ENCODE results near the gene FILIP1L.

The FILIP1L gene

DNA sequence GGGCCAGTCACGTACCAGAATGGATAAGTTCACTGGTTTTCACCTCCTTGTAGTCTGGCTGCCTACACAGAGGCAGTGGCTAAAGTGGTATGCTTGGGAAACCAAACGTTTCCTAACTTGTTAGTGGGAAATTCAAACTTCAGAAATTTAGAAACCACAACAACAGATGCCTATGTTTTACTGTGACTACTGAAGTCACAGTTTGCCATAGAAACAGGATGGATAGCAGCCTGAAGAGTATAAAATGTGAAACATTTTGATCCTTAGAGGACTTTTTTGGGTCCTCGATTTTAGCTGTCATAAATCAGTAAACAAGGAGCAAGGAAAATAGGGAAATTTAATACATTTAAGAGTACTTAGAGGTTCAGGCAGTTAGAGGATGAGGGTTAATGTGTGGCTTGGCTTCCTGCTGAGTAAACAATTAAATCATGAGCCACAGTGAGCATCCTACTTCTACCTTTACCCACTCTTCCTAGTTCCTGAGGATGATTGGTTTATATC, 248.0 kb downstream of the FILIP1L start:
- DNase-seq (ENCODE audit: low spot score): no peak

- DNase-seq (ENCODE audit: low spot score): no peak
These were observed 249.0 kb downstream of the FILIP1L start for GRCh38 chr3:99865321-99865720.

DNA sequence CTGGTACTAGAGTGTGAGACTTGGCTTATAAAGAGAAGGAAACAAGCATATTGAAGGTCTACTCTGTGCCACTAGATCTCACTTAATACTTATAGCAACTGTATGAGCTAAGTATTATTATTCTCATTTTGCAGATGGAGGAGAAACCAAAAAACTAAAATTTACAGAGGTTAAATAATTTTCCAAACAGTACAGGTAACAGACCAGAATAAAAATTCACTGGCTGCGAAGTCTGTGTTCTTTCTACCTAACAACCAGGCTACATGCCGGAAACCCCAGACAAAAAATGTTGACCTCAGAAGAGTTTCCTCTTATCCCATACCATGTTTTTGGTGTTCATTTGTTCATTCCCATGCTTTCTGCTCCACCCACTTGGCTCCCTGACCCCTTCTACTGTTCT, 250.0 kb downstream of the FILIP1L start:
- DNase-seq (ENCODE audit: low spot score): no peak

GRCh38 chr3:99863588-99863987, 250.7 kb downstream of the FILIP1L start:
- no peak for DNase-seq (ENCODE audit: low spot score)

DNA sequence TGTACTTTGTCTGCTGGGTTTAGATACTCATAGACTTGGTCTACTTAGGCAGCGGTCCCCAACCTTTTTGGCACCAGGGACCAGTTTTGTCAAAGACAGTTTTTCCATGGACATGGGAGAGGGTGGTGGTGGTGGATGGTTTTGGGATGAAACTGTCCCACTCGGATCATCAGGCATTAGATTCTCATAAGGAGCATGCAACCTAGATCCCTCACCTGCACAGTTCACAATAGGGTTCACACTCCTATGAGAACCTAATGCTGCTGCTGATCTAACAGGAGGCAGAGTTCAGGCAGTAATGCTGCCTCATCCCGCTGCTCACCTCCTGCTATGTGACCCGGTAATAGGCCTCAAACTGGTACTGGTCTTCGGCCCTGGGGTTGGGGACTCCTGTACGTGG, 251.3 kb downstream of the FILIP1L start:
- DNase-seq (ENCODE audit: low spot score): no peak

DNA sequence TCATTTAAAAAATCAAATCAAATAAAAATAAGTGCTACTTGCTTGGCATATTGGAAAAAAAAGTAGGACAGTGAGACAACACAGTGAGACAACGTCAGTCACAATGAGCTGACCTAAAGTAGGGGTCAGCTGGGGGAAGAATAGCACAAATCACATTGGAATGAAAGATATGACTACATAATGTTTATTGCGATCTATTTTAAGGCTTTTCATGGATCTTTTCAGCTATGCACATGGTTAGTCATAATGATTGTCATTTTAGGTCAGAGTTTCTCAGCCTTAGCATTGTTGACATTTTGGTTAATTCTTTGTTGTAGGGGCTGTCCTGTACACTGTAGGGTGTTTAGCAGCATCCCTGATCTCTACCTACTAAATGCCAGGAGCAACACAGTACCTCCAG, 252.1 kb downstream of the FILIP1L start:
- DNase-seq (ENCODE audit: low spot score): no peak

GRCh38 chr3:99861216-99861615, 253.1 kb downstream of the FILIP1L start:
- no peak for DNase-seq (ENCODE audit: low spot score)

- no peak for DNase-seq (ENCODE audit: low spot score)
These were observed 254.5 kb downstream of the FILIP1L start for GRCh38 chr3:99859825-99860224.

GRCh38 chr3:99858469-99858868, 255.8 kb downstream of the FILIP1L start:
- DNase-seq (ENCODE audit: low spot score): no peak

- DNase-seq (ENCODE audit: low spot score): no peak
These were observed 257.0 kb downstream of the FILIP1L start for GRCh38 chr3:99857278-99857677.

- DNase-seq (ENCODE audit: low spot score): no peak
These were observed 257.7 kb downstream of the FILIP1L start for GRCh38 chr3:99856437-99857220.

GRCh38 chr3:99855900-99856299, 258.4 kb downstream of the FILIP1L start:
- DNase-seq (ENCODE audit: low spot score): no peak

GRCh38 chr3:99854756-99855298, 259.5 kb downstream of the FILIP1L start:
- DNase-seq (ENCODE audit: low spot score): no peak

DNA sequence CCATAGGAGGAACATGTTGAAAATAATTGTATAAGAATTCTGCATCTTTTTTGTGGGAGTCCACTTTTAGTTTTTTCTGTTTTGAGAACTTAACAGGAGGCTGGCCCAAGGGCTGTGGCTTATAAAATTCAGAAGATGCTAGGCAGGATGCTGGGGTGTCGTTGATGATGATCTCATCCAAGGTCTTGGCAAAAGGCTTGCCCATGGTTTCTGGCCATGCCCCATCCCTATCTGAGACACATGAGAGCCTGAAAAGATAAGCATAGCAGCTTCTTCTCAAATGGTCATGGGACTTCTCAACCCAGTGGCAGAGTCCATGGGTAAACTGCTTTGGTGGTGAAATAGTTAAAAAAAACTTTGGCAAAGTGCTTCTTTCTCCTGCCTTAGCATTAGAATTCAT, 261.4 kb downstream of the FILIP1L start:
- DNase-seq (ENCODE audit: low spot score): no peak

DNA sequence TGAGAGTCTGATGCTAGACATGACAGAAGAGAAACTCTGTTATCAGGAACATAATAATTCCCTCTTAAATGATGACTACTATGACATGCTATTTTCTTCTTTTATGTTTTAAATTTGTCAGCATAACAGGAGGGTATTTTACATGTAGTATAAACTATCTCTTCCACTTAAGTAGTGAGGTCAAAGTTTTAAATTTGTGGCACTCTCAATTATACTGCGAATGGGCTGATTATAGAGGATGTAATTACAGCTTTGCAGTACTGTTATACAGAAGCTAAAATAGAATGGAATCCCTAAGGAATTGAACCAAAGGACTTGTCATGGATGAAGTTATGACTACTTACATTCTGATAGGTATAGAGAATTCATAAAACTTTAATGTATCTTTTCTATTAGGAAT, 262.3 kb downstream of the FILIP1L start:
- DNase-seq (ENCODE audit: low spot score): no peak

- DNase-seq (ENCODE audit: low spot score): no peak
These were observed 263.7 kb downstream of the FILIP1L start for GRCh38 chr3:99850608-99851007.

DNA sequence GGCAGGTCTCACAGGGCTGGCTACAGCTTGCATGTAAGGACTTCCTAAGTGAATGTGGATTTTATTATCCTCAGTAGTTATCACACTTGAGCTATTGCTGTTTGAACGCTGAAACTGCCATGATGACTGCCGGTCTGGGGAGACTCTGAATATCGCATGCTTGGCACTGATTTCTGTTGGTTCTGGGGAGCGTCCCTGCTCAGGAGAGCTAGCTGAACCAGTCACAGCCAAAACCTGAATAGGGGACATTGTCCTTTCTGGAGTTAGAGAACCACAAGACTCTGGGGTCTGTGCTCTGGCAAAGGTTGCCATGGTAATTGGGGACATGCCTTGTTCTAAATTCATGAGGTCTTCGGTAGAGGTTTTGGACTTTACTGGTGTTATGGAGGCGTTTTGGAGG, 265.9 kb downstream of the FILIP1L start:
- no peak for DNase-seq (ENCODE audit: low spot score)

DNA sequence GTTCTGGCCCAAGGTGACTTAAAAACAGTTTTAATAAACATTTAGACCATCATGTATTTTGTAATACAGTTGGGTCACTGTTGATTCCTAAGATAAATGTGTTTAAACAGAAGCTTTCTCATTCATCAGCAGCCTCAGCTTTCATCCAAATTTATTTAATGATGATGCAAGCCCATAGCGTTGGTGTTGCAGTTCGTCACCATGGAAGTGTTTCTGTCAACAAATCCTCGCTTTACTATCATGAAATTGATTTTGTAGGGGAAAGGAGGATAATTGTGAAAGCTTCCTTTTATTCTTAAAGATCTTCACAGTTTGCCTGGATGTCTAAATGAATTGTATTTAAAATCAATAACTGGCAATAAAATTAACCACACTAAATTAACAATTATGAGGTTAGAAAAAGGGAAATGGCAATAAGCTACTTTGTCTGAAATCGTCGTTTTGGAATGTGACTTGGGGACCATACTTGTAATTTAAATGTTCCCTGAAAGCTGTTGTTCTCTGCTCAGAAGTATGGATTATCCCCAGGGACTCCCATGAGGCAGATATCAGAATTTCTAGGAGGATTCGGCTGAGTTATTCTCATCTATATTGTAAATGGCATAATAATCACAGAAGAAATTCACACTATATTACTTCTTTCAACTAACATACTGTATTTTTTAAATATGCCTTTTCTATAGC, 267.7 kb downstream of the FILIP1L start:
- no peak for DNase-seq (ENCODE audit: low spot score)

- DNase-seq (ENCODE audit: low spot score): no peak
These were observed 268.3 kb downstream of the FILIP1L start for GRCh38 chr3:99845999-99846398.

DNA sequence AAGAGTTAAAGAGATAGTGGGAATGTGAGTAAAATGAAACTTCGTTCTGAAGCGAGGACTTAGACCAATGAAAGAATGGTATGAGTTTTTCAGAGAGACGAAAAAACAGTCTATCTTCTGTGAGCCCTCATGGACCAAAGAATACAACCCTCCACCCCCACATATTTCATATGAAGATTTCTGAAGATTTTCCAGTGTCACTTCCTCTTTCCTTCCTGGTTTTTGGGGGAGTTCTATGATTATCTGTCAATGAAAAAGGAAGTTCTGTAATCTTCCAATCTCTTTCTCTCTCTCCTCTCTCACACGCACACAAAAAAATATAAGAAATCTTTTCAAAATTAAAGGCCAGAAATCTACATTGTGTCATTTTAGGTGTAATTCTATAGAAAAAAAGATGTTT, 269.0 kb downstream of the FILIP1L start:
- DNase-seq (ENCODE audit: low spot score): no peak

- no peak for DNase-seq (ENCODE audit: low spot score)
These were observed 270.6 kb downstream of the FILIP1L start for GRCh38 chr3:99843590-99844258.

GRCh38 chr3:99842826-99843589, 271.3 kb downstream of the FILIP1L start:
- DNase-seq (ENCODE audit: low spot score): peak; percentile 5

Measured in germinal center (tissue), 1 donor.